GM12878 (cell line): ENCODE data around the gene HNRNPF. TPM values are rescaled to one million over a fixed set of nuclear protein-coding genes. Genes with fewer than 3 reads are reported as not detected.

Experiments
- ATF3 ChIP-seq: IDR thresholded peaks from 2 replicates; pipeline ENCODE4 v1.6.1; 2011; ENCODE audit warnings: low read depth, mild to moderate bottlenecking, low read length, moderate library complexity, borderline replicate concordance; ENCODE audit errors: extremely low read depth
- BCL11A ChIP-seq: IDR thresholded peaks from 2 replicates; pipeline ENCODE4 v1.6.1; 2011; ENCODE audit warnings: low read depth, low read length
- BCLAF1 ChIP-seq: fragments of 450-650 bp; IDR thresholded peaks from 2 replicates; pipeline ENCODE4 v1.6.1; 2017; ENCODE audit warnings: antibody characterized with exemption, mild to moderate bottlenecking, moderate library complexity
- CTCF ChIP-seq, 3 experiments: IDR thresholded peaks in 2 of 3; conservative IDR thresholded peaks in 1 of 3; 2 replicates each; pipeline ENCODE4 v1.5.1; 2011; ENCODE audit warnings: low read depth in 3 of 3, low read length in 3 of 3, mild to moderate bottlenecking in 3 of 3, control low read depth in 2 of 3, moderate library complexity in 2 of 3, inconsistent platforms in 1 of 3, mixed read lengths in 1 of 3; ENCODE audit not compliant: control insufficient read depth in 2 of 3, insufficient read depth in 1 of 3; ENCODE audit errors: extremely low read depth in 1 of 3
- E2F4 ChIP-seq: IDR thresholded peaks from 2 replicates; pipeline ENCODE4 v1.6.1; 2012; ENCODE audit warnings: low read depth, low read length, improper control_type of control experiment
- FOS ChIP-seq: IDR thresholded peaks from 3 replicates; pipeline ENCODE4 v1.6.1; 2011; ENCODE audit warnings: borderline replicate concordance; ENCODE audit not compliant: insufficient read length; ENCODE audit errors: extremely low read depth
- MEF2B ChIP-seq: fragments of 450-650 bp; IDR thresholded peaks from 2 replicates; pipeline ENCODE4 v1.6.1; 2018; ENCODE audit warnings: mild to moderate bottlenecking, moderate library complexity; ENCODE audit not compliant: partially characterized antibody, poor library complexity, severe bottlenecking
- NR2C1 ChIP-seq: fragments of 450-650 bp; IDR thresholded peaks from 2 replicates; pipeline ENCODE4 v1.6.1; 2017; ENCODE audit warnings: antibody characterized with exemption, mild to moderate bottlenecking, moderate library complexity
- RAD21 ChIP-seq: IDR thresholded peaks from 2 replicates; pipeline ENCODE4 v1.6.1; 2011; ENCODE audit warnings: mild to moderate bottlenecking, low read depth, low read length, moderate library complexity; ENCODE audit not compliant: insufficient read depth
- RELB ChIP-seq: fragments of 450-650 bp; IDR thresholded peaks from 2 replicates; pipeline ENCODE4 v1.6.1; 2017; ENCODE audit warnings: low read depth, mild to moderate bottlenecking, moderate library complexity
- RUNX3 ChIP-seq: IDR thresholded peaks from 2 replicates; pipeline ENCODE4 v1.6.1; 2012; ENCODE audit warnings: low read length, inconsistent platforms
- SMAD1 ChIP-seq: fragments of 450-650 bp; IDR thresholded peaks from 2 replicates; pipeline ENCODE4 v1.6.1; 2018; ENCODE audit warnings: mild to moderate bottlenecking, low read depth; ENCODE audit not compliant: partially characterized antibody
- SMAD5 ChIP-seq: IDR thresholded peaks from 2 replicates; pipeline ENCODE4 v1.6.1; 2016; ENCODE audit warnings: antibody characterized with exemption, low read depth
- SMARCA5 ChIP-seq: fragments of 450-650 bp; IDR thresholded peaks from 2 replicates; pipeline ENCODE4 v1.6.1; 2017; ENCODE audit warnings: mild to moderate bottlenecking
- TCF12 ChIP-seq: IDR thresholded peaks from 2 replicates; pipeline ENCODE4 v1.6.1; 2011; ENCODE audit warnings: low read depth, mild to moderate bottlenecking, low read length
- WRNIP1 ChIP-seq: IDR thresholded peaks from 2 replicates; pipeline ENCODE4 v1.6.1; 2011; ENCODE audit warnings: low read depth, low read length, improper control_type of control experiment, borderline replicate concordance
- ZBTB4 ChIP-seq: fragments of 450-650 bp; formaldehyde crosslinking; IDR thresholded peaks from 2 replicates; pipeline ENCODE4 v1.4.0; 2022; ENCODE audit warnings: mild to moderate bottlenecking, moderate library complexity
- ZNF207 ChIP-seq: fragments of 450-650 bp; IDR thresholded peaks from 2 replicates; pipeline ENCODE4 v1.6.1; 2014; ENCODE audit warnings: antibody characterized with exemption, mild to moderate bottlenecking, borderline replicate concordance
- polyA plus RNA-seq, 11 experiments: library from polyadenylated mRNA; depleted of rRNA in 4 of 11; unstranded in 6 of 11; stranded (reverse) in 5 of 11; fragments of >200 nt; fragmentation: Nextera tagmentation in 4 of 11; fragmentation: Illumina TruSeq in 1 of 11; extraction: Ambion mirVana in 4 of 11; extraction: Trizol in 1 of 11; gene quantifications; 1 replicate in 1 of 11; 2 replicates in 10 of 11; pipeline versions ENCODE4 v1.2.1 to v1.2.3, GENCODE V29; 2011 to 2016; ENCODE audit warnings: inconsistent platforms in 2 of 11, missing spikeins in 2 of 11, low read depth in 1 of 11
- total RNA-seq, 4 experiments: library from RNA; depleted of rRNA in 3 of 4; stranded (reverse); fragments of >200 nt in 3 of 4; fragmentation: Illumina TruSeq in 1 of 4; extraction: Trizol in 1 of 4; gene quantifications; 2 replicates each; pipeline versions ENCODE4 v1.2.1 to v1.2.3, GENCODE V29; 2013 to 2021

The HNRNPF gene
- total and polyA plus RNA-seq, 10 of the 15 experiments (the other 5 are each of a cell fraction or from before 2014, with no cell fraction given) = 156 to 373 (median 293) TPM

GRCh38 chr10:43362191-43362839 is 46.7 kb downstream of the HNRNPF start (continued):
- TF ChIP-seq SMAD5 (no peak), MEF2B (no peak), ZBTB4 (CRISPR knock-in tag) (no peak), RUNX3 (peak; percentile 41; the same call in 1 of the 2 replicates), FOS (no peak), NR2C1 (no peak), E2F4 (no peak), SMARCA5 (no peak), BCL11A (no peak), RAD21 (no peak), ATF3 (no peak), CTCF (IDR thresholded peaks at IDR 0.05 in 2 of 3, conservative IDR thresholded peaks at IDR 0.05 in 1 of 3; ENCODE audit: control insufficient read depth in 2 of 3, extremely low read depth in 1 of 3, insufficient read depth in 1 of 3, low read depth in 3 of 3, low read length in 3 of 3) (peak; percentile 25 to 38 (median 31); a peak in 4 of 6 replicates), WRNIP1 (no peak), TCF12 (no peak), BCLAF1 (no peak), SMAD1 (no peak), ZNF207 (no peak), RELB (no peak)
